CD4-positive, alpha-beta memory T cell (primary cell): ENCODE data around the gene AP1S1. TPM values are rescaled to one million over a fixed set of nuclear protein-coding genes. Genes with fewer than 3 reads are reported as not detected.
A peak's percentile ranks its signal among the peaks of the same experiment; 100 is the strongest.
"Not testable (repeated sequence)": the region's sequence is repeated elsewhere in the genome, so short reads cannot be mapped to it uniquely, and the experiment has no call there.

Experiments
- CTCF ChIA-PET: fragments of 350-600 bp; sonication (Branson Sonifier 250); formaldehyde crosslinking; loops from one replicate; lab custom pipeline; 2021; ENCODE audit warnings: inconsistent platforms; ENCODE audit not compliant: partially characterized antibody; lab: Charles Lee
- POLR2A ChIA-PET: fragments of 350-600 bp; sonication (Branson Sonifier 250); formaldehyde crosslinking; loops from one replicate; lab custom pipeline; 2021; ENCODE audit not compliant: partially characterized antibody; lab: Charles Lee
- DNase-seq, 5 donors: peaks; one replicate each; pipeline versions ENCODE4 v3.0.0 to v3.0.0-alpha.2; 2020 to 2022; ENCODE audit warnings: mixed read lengths in 1 of 5
- H3K27ac ChIP-seq: one replicate; pipeline ENCODE4 v1.7.0; 2013; ENCODE audit warnings: low read depth, low read length
- H3K27me3 ChIP-seq: 2 replicates; pipeline ENCODE4 v1.7.0; 2013; ENCODE audit warnings: mild to moderate bottlenecking, low read length, moderate library complexity; ENCODE audit not compliant: insufficient read depth
- H3K36me3 ChIP-seq: 2 replicates; pipeline ENCODE4 v1.7.0; 2013; ENCODE audit warnings: mild to moderate bottlenecking, low read length, moderate library complexity; ENCODE audit not compliant: insufficient read depth
- H3K4me1 ChIP-seq: 2 replicates; pipeline ENCODE4 v1.7.0; 2013; ENCODE audit warnings: mild to moderate bottlenecking, low read length, moderate library complexity; ENCODE audit not compliant: insufficient read depth
- H3K4me3 ChIP-seq, 2 donors: one replicate each; pipeline ENCODE4 v1.7.0; 2013; ENCODE audit warnings: low read length in 2 of 2, mild to moderate bottlenecking in 1 of 2
- H3K9me3 ChIP-seq, 2 donors: one replicate each; pipeline ENCODE4 v1.7.0; 2013; ENCODE audit warnings: low read length in 2 of 2, control low read depth in 1 of 2; ENCODE audit not compliant: control insufficient read depth in 1 of 2
- H3K27ac Mint-ChIP-seq, 7 donors: one replicate each; pipeline ENCODE4 v1.8.0; 2020 to 2021; ENCODE audit warnings: mixed read lengths in 7 of 7, mild to moderate bottlenecking in 6 of 7, inconsistent platforms in 3 of 7, moderate library complexity in 3 of 7
- H3K27me3 Mint-ChIP-seq, 2 donors: one replicate each; pipeline ENCODE4 v1.8.0; 2020 to 2021; ENCODE audit warnings: mixed read lengths in 2 of 2
- H3K36me3 Mint-ChIP-seq, 2 donors: one replicate each; pipeline ENCODE4 v1.8.0; 2020 to 2021; ENCODE audit warnings: mixed read lengths in 2 of 2, inconsistent platforms in 1 of 2, mild to moderate bottlenecking in 1 of 2
- H3K4me1 Mint-ChIP-seq, 4 donors: one replicate each; pipeline ENCODE4 v1.8.0; 2020 to 2021; ENCODE audit warnings: mixed read lengths in 4 of 4, mild to moderate bottlenecking in 1 of 4
- H3K4me3 Mint-ChIP-seq, 8 donors: one replicate each; pipeline ENCODE4 v1.8.0; 2020 to 2021; ENCODE audit warnings: mixed read lengths in 8 of 8, mild to moderate bottlenecking in 7 of 8, moderate library complexity in 6 of 8, inconsistent platforms in 3 of 8
- H3K9me3 Mint-ChIP-seq, 8 donors: one replicate each; pipeline ENCODE4 v1.8.0; 2020 to 2021; ENCODE audit warnings: mixed read lengths in 8 of 8, mild to moderate bottlenecking in 5 of 8, inconsistent platforms in 3 of 8, moderate library complexity in 1 of 8
- intact Hi-C: fragments of 100-400 bp; cut with micrococcal nuclease; formaldehyde crosslinking; loops from one replicate; pipeline ENCODE4 v1.15.1; 2023
- polyA plus RNA-seq, 2 donors: library from polyadenylated mRNA; unstranded; fragments of 300-500 nt; fragmentation: Illumina TruSeq; gene quantifications; one replicate each; pipeline ENCODE4 v1.2.3, GENCODE V29; 2021
- total RNA-seq, 2 experiments: library from RNA; stranded (reverse); gene quantifications; one replicate each; pipeline ENCODE4 v1.2.3, GENCODE V29; 2021

Gene AP1S1
- total RNA-seq (10 to 100 TPM in 1 of 2 experiments, 1 to 10 TPM in 1; 8.8 to 10.8 TPM), polyA plus RNA-seq (1 to 10 TPM; 4.2 to 8.2 TPM)

DNA sequence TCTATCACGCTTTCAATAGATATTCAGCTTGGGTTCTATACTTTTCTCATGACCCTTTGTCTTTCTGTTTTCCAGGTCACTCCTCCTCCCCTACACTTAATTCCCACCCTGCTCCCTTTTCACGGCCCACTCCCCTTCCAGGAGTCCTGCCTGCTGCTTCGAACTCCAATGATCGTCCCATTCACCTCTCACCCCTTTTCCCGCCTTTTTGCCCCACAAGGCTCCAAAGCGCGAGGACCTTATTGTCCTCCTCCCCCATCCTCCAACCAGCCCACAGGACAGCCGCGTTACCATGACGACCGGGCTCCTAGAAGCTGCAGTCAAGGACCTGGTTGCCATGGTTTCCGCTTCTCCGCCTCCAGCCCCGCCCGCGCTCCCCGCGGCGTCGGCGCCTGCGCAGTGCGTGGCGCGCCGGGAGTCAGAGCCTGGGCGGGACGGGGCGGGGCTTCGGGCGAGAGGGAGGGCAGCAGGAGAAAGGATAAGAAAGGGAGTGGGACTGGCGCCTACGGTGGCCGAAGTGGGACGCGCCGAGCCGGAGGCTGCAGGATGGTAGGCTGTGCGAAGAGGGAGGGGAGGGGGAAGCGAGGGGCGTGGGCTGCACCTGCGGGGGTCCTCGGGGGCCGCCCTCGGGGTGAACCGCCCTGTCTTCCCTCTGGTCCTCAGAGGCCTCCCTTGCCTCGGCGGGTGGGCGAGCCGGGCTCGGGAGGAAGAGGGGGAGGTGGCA is at the start of gene AP1S1:
AP1S1 (plus strand) TSS at position 508 of the 724 bp plus-strand sequence; CDS start at position 547, 39 bp downstream.
- Mint-ChIP-seq H3K4me3 (peak within 1 kb of the TSS; percentile 81 to 92 (median 86)), H3K4me1 (peaks cover 6 to 15% (median 12%) of the 10 kb centered on the region in 4 donors), H3K36me3 (peaks cover 11% of the 10 kb centered on the region in 2 donors), H3K27ac (peak within 1 kb of the TSS; percentile 73 to 97 (median 87)), H3K9me3 (no peaks in the 10 kb centered on the region), H3K27me3 (peaks cover 3 to 4% of the 10 kb centered on the region in 2 donors)
- peaks cover 2% of the 10 kb centered on the region for H3K36me3 ChIP-seq
- H3K27me3 ChIP-seq: no peaks in the 10 kb centered on the region
- CTCF ChIA-PET: interaction anchor here (1.0 to 3.0 kb wide), 3 partner anchors 10 to 22 kb away, joined by 3 to 37 read pairs (median 3); no protein-coding TSS in a partner anchor
- POLR2A ChIA-PET: interaction anchor here (1.0 kb wide), 1 partner anchor 63 kb away, joined by 3 read pairs; the partner anchor contains the start of gene PLOD3
- peak; percentile 90 to 93 (median 91) for DNase-seq
- H3K9me3 ChIP-seq: no peaks in the 10 kb centered on the region
- peak within 1 kb of the TSS; percentile 31 to 58 for H3K4me3 ChIP-seq
- intact Hi-C loops: loop anchor here (1.0 kb wide), 1 partner anchor 11 kb away; the partner anchor contains the start of gene VGF
- H3K27ac ChIP-seq: no peak within 1 kb of the TSS
- peaks cover 13% of the 10 kb centered on the region for H3K4me1 ChIP-seq

DNA sequence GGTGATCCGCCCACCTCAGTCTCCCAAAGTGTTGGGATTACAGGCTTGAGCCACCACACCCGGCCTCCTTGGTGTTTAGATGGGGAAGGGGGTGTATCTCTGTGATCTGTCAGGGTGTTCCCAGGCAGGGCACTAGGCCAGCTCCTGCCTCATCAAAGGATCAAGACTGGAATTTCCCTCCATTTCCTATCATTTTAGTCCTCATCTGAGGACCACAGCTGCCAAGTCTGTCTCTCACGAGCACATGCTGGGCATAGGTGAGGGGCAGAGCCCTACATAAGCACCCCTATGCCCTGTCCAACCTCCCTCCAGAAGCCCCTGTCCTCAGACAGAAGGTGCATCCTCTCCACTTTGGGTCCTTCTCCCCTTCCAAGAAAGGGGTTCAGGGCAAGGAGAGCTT is 49.5 kb upstream of the AP1S1 start:
- no peak overlapping the region for H3K27ac ChIP-seq
- ChIA-PET POLR2A (no interaction called here), CTCF (no interaction called here)
- no peaks in the 10 kb centered on the region for H3K27me3 ChIP-seq
- H3K36me3 Mint-ChIP-seq: no peaks in the 10 kb centered on the region
- peaks cover 0 to 5% (median 3%) of the 10 kb centered on the region in 4 donors for H3K4me1 Mint-ChIP-seq
- H3K27ac Mint-ChIP-seq: no peak overlapping the region
- H3K27me3 Mint-ChIP-seq: peaks cover 20 to 22% of the 10 kb centered on the region in 2 donors
- intact Hi-C loops: no loop called here
- no peaks in the 10 kb centered on the region for H3K4me1 ChIP-seq
- no peaks in the 10 kb centered on the region for H3K9me3 ChIP-seq
- H3K36me3 ChIP-seq: no peaks in the 10 kb centered on the region
- no peak overlapping the region for H3K4me3 Mint-ChIP-seq
- no peak for DNase-seq
- peaks cover 0 to 2% (median 0%) of the 10 kb centered on the region in 8 donors for H3K9me3 Mint-ChIP-seq
- H3K4me3 ChIP-seq: no peak overlapping the region

DNA sequence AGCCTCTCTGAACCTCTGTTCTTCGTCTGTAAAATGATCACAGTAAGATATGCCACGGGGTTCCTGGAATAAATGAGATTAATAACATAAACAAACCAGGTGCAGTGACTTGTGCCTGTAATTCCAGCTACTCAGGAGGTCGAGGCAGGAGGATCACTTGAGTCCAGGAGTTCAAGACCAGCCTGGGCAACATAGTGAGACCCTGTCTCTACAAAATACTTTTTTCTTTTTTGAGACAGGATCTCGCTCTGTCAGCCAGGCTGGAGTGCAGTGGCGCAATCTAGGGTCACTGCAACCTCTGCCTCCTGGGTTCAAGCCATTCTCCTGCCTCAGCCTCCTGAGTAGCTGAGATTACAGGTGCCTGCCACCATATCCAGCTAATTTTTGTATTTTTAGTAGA is 49.0 kb upstream of the AP1S1 start:
- H3K4me3 Mint-ChIP-seq, intact Hi-C loops, H3K36me3 Mint-ChIP-seq, H3K36me3 ChIP-seq, H3K4me1 ChIP-seq, H3K27ac Mint-ChIP-seq, H3K27ac ChIP-seq, CTCF ChIA-PET, H3K9me3 ChIP-seq, H3K4me3 ChIP-seq, POLR2A ChIA-PET, H3K27me3 ChIP-seq, H3K4me1 Mint-ChIP-seq, H3K9me3 Mint-ChIP-seq, DNase-seq: not testable (repeated sequence)
- H3K27me3 Mint-ChIP-seq: peaks cover 19 to 22% of the 10 kb centered on the region in 2 donors

DNA sequence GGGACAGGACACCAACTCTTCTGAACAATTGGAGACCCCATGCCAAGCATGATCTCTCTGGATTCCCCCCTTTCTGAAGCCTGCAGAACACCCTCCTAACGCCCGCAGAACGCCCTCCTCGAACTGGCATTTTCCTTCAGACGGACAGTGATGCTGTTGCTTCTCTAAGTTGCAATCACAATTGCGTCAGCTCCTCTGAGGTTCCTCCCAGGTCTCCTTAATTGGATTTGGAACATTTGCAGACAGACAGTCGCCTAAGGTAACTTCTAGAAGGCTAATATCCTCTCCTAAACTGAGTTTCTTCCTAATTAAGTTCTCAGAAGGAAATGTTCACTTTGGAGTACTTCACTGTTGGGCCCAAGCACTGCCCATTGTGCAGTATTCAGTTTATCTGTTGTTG is 47.9 kb upstream of the AP1S1 start:
- Mint-ChIP-seq H3K27ac (no peak overlapping the region), H3K4me3 (no peak overlapping the region), H3K4me1 (no peaks in the 10 kb centered on the region), H3K9me3 (peaks cover 0 to 2% (median 0%) of the 10 kb centered on the region in 8 donors), H3K36me3 (no peaks in the 10 kb centered on the region), H3K27me3 (peaks cover 16 to 22% of the 10 kb centered on the region in 2 donors)
- Histone ChIP-seq H3K9me3 (no peaks in the 10 kb centered on the region), H3K27ac (no peak overlapping the region), H3K27me3 (no peaks in the 10 kb centered on the region), H3K4me3 (no peak overlapping the region), H3K4me1 (no peaks in the 10 kb centered on the region), H3K36me3 (no peaks in the 10 kb centered on the region)
- DNase-seq: no peak
- CTCF ChIA-PET: interaction anchor here (0.8 kb wide), 1 partner anchor 11 kb away, joined by 3 read pairs; no protein-coding TSS in a partner anchor
- POLR2A ChIA-PET: no interaction called here
- intact Hi-C loops: no loop called here

DNA sequence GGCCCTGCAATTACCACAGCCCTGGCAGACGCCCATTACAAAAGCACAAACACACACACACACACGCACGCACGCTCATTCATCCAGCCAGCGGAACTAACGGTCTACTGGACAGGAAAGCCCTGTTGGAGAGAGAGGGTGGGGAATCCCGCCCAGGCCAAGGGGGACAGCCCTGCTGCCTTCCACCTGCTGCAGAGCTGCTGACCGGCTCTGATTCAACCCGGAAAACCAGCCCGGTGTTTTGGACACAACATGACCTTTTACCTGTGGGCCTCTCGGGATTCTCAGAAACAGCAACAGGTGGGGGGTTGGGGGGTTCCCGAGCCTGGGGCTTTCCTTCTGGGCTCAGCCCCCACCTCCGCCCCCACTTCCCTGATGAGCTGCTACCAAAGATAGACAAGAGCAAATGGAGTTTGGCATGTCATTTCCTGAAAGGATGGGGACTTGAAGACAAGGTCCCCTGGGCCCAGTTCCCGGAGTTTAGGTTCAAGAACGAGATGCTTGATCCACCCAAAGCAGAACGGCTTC is 45.9 kb upstream of the AP1S1 start:
- Mint-ChIP-seq H3K27ac (peak overlapping the region in 1 of 7 donors; percentile 68), H3K4me1 (no peaks in the 10 kb centered on the region), H3K9me3 (peaks cover 0 to 2% (median 0%) of the 10 kb centered on the region in 8 donors), H3K36me3 (no peaks in the 10 kb centered on the region), H3K27me3 (peaks cover 13 to 16% of the 10 kb centered on the region in 2 donors), H3K4me3 (no peak overlapping the region)
- H3K9me3 ChIP-seq: no peaks in the 10 kb centered on the region
- ChIA-PET CTCF (no interaction called here), POLR2A (no interaction called here)
- no peak overlapping the region for H3K27ac ChIP-seq
- no peaks in the 10 kb centered on the region for H3K4me1 ChIP-seq
- intact Hi-C loops: no loop called here
- no peaks in the 10 kb centered on the region for H3K27me3 ChIP-seq
- DNase-seq: no peak
- no peak overlapping the region for H3K4me3 ChIP-seq
- no peaks in the 10 kb centered on the region for H3K36me3 ChIP-seq

DNA sequence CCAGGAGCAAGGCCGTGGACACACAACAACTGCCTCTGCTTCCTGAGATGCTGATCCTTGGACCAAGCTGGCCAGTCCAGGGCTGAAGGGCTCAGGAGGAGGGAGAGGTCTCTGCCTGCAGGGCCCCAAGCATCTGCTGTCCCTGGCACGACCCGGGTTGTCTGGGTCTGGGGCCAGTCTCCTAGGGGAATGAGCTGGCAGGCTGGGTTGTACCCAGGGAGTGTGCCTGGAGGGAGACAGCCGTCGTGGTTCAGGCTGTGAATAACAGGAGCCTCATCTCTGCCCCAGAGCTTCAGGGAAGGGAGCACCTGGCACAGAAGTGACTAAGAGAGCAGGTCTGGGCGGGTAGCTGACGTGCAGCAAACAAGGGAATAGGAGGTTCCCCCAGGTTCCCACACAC is 45.3 kb upstream of the AP1S1 start:
- no peaks in the 10 kb centered on the region for H3K36me3 Mint-ChIP-seq
- Histone ChIP-seq H3K27ac (no peak overlapping the region), H3K36me3 (no peaks in the 10 kb centered on the region), H3K4me1 (no peaks in the 10 kb centered on the region), H3K9me3 (no peaks in the 10 kb centered on the region), H3K27me3 (no peaks in the 10 kb centered on the region), H3K4me3 (no peak overlapping the region)
- peaks cover 0 to 2% (median 0%) of the 10 kb centered on the region in 8 donors for H3K9me3 Mint-ChIP-seq
- ChIA-PET POLR2A (no interaction called here), CTCF (interaction anchor here (1.6 kb wide), 1 partner anchor 32 kb away, joined by 4 read pairs; no protein-coding TSS in a partner anchor)
- no peak overlapping the region for H3K27ac Mint-ChIP-seq
- no peak for DNase-seq
- H3K27me3 Mint-ChIP-seq: peaks cover 11 to 13% of the 10 kb centered on the region in 2 donors
- no peak overlapping the region for H3K4me3 Mint-ChIP-seq
- no peaks in the 10 kb centered on the region for H3K4me1 Mint-ChIP-seq
- intact Hi-C loops: no loop called here

DNA sequence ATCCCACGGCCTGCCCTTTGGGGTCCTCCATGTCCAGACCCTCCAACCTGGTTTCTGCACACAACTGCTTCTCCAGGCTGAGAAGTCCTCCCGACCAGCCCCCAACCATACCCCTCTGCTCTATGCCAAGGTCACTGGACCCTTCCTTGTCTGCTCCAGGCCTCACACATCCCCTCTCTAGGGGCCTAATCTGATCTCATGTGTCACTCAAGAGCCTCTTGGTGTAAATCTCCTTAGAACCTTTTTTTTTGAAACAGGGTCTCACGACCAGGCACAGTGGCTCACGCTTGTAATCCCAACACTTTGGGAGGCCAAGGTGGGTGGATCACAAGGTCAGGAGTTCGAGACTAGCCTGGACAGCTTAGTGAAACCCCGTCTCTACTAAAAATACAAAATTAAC is 44.9 kb upstream of the AP1S1 start:
- Histone ChIP-seq H3K9me3 (no peaks in the 10 kb centered on the region), H3K4me3 (no peak overlapping the region), H3K4me1 (no peaks in the 10 kb centered on the region), H3K27ac (no peak overlapping the region), H3K27me3 (no peaks in the 10 kb centered on the region), H3K36me3 (no peaks in the 10 kb centered on the region)
- Mint-ChIP-seq H3K4me3 (no peak overlapping the region), H3K4me1 (no peaks in the 10 kb centered on the region), H3K9me3 (peaks cover 0 to 2% (median 0%) of the 10 kb centered on the region in 8 donors), H3K27me3 (peaks cover 11% of the 10 kb centered on the region in 2 donors), H3K27ac (no peak overlapping the region), H3K36me3 (no peaks in the 10 kb centered on the region)
- DNase-seq: no peak
- intact Hi-C loops: no loop called here
- ChIA-PET POLR2A (no interaction called here), CTCF (interaction anchor here (1.0 to 1.6 kb wide), 2 partner anchors 32 to 51 kb away, joined by 3 to 4 read pairs; no protein-coding TSS in a partner anchor)
